H1 (cell line): ENCODE measurements around the gene PKM. TPM values are rescaled to one million over a fixed set of nuclear protein-coding genes. Genes with fewer than 3 reads are reported as not detected.

Source experiments
- CTCF ChIA-PET: fragments of 300-600 bp; sonication (Branson Sonifier 250); formaldehyde crosslinking; loops from one replicate; lab custom pipeline; 2021; ENCODE audit not compliant: partially characterized antibody; lab: Charles Lee
- POLR2A ChIA-PET: fragments of 300-600 bp; sonication (Branson Sonifier 250); formaldehyde crosslinking; loops from one replicate; lab custom pipeline; 2021; ENCODE audit warnings: inconsistent platforms; ENCODE audit not compliant: partially characterized antibody; lab: Charles Lee
- DNase-seq, 2 experiments: peaks; one replicate each; pipeline versions ENCODE4 v3.0.0 to v3.0.0-alpha.2; 2010 to 2022; ENCODE audit warnings: low spot score in 2 of 2, low read depth in 1 of 2, mixed read lengths in 1 of 2
- FAIRE-seq: peaks from 2 replicates; lab custom pipeline; 2011; peaks lifted over from hg19 to GRCh38; lab: Jason Lieb, UNC
- H2AFZ ChIP-seq: 2 replicates; pipeline ENCODE4 v1.8.1; 2012; ENCODE audit warnings: low read length, inconsistent platforms
- H2AK5ac ChIP-seq: 2 replicates; pipeline ENCODE4 v1.6.1; 2013; ENCODE audit warnings: low read depth, low read length
- H2BK120ac ChIP-seq: replicated peaks from 2 replicates; pipeline ENCODE3; 2013; ENCODE audit warnings: low read depth, low read length, inconsistent platforms
- H2BK12ac ChIP-seq: 2 replicates; pipeline ENCODE4 v1.6.1; 2013; ENCODE audit warnings: low read depth, low read length
- H2BK15ac ChIP-seq: 2 replicates; pipeline ENCODE4 v1.6.1; 2013; ENCODE audit warnings: low read length
- H2BK20ac ChIP-seq: 2 replicates; pipeline ENCODE4 v1.6.1; 2013; ENCODE audit warnings: low read length
- H2BK5ac ChIP-seq: 2 replicates; pipeline ENCODE4 v1.6.1; 2013; ENCODE audit warnings: low read depth, low read length
- H3K14ac ChIP-seq: 2 replicates; pipeline ENCODE4 v1.6.1; 2013; ENCODE audit warnings: inconsistent platforms; ENCODE audit not compliant: insufficient read length
- H3K18ac ChIP-seq: 2 replicates; pipeline ENCODE4 v1.6.1; 2013; ENCODE audit warnings: low read length; ENCODE audit errors: extremely low read depth
- H3K23ac ChIP-seq: 2 replicates; pipeline ENCODE4 v1.6.1; 2013; ENCODE audit warnings: inconsistent platforms; ENCODE audit not compliant: insufficient read length
- H3K23me2 ChIP-seq: 2 replicates; pipeline ENCODE4 v1.6.1; 2013; ENCODE audit warnings: low read depth, low read length
- H3K27ac ChIP-seq: 2 replicates; pipeline ENCODE4 v1.6.1; 2011; ENCODE audit warnings: low read depth, low read length, inconsistent platforms
- H3K27me3 ChIP-seq, 4 experiments: replicated peaks in 1 of 4; 1 replicate in 1 of 4; 2 replicates in 3 of 4; pipeline versions ENCODE4 v1.6.1 to v1.8.1; 2011 to 2013; ENCODE audit warnings: low read length in 3 of 4, mild to moderate bottlenecking in 3 of 4, inconsistent platforms in 2 of 4, mixed read lengths in 2 of 4, moderate library complexity in 1 of 4; ENCODE audit not compliant: control insufficient read depth in 3 of 4, insufficient read depth in 3 of 4; ENCODE audit errors: extremely low read depth in 1 of 4
- H3K36me3 ChIP-seq, 4 experiments: 2 replicates each; pipeline versions ENCODE4 v1.6.1 to v1.8.1; 2011 to 2013; ENCODE audit warnings: mild to moderate bottlenecking in 4 of 4, low read length in 3 of 4, moderate library complexity in 2 of 4, control low read depth in 1 of 4, inconsistent platforms in 1 of 4; ENCODE audit not compliant: insufficient read depth in 4 of 4, control insufficient read depth in 2 of 4
- H3K4ac ChIP-seq: replicated peaks from 2 replicates; pipeline ENCODE3; 2013; ENCODE audit warnings: low read length, low read depth, mixed read lengths, inconsistent platforms; ENCODE audit not compliant: insufficient read length
- H3K4me1 ChIP-seq, 4 experiments: replicated peaks in 1 of 4; 1 replicate in 1 of 4; 2 replicates in 3 of 4; pipeline versions ENCODE4 v1.6.1 to v1.8.1; 2011 to 2013; ENCODE audit warnings: low read length in 3 of 4, inconsistent platforms in 2 of 4, mixed read lengths in 1 of 4; ENCODE audit not compliant: insufficient read depth in 4 of 4, control insufficient read depth in 3 of 4
- H3K4me2 ChIP-seq, 2 experiments: 2 replicates each; pipeline versions ENCODE4 v1.6.1 to v1.8.1; 2011 to 2013; ENCODE audit warnings: low read depth in 2 of 2, low read length in 2 of 2, control low read depth in 1 of 2, inconsistent platforms in 1 of 2, mild to moderate bottlenecking in 1 of 2; ENCODE audit not compliant: insufficient read depth in 1 of 2
- H3K4me3 ChIP-seq, 4 experiments: fragments of 200-600, 300-600 bp in 1 of 4; sonication (generic), shearing (Covaris generic), sonication (Bioruptor Twin) in 1 of 4; 2 replicates each; pipeline versions ENCODE4 v1.5.1 to v1.8.1; 2011 to 2016; ENCODE audit warnings: low read length in 4 of 4, low read depth in 3 of 4, control low read depth in 2 of 4, inconsistent platforms in 2 of 4, mild to moderate bottlenecking in 2 of 4, mixed read lengths in 1 of 4, moderate library complexity in 1 of 4; ENCODE audit not compliant: insufficient read depth in 2 of 4; ENCODE audit errors: extremely low read depth in 1 of 4
- H3K56ac ChIP-seq: replicated peaks from 2 replicates; pipeline ENCODE3; 2013; ENCODE audit warnings: low read depth, mild to moderate bottlenecking, mixed read lengths, low read length, inconsistent platforms; ENCODE audit not compliant: insufficient read length
- H3K79me1 ChIP-seq: 2 replicates; pipeline ENCODE4 v1.6.1; 2013; ENCODE audit warnings: low read depth, low read length, control low read depth
- H3K79me2 ChIP-seq, 2 experiments: 2 replicates each; pipeline versions ENCODE4 v1.6.1 to v1.8.1; 2012 to 2013; ENCODE audit warnings: low read length in 2 of 2, mild to moderate bottlenecking in 2 of 2, inconsistent platforms in 1 of 2; ENCODE audit not compliant: insufficient read depth in 2 of 2, control insufficient read depth in 1 of 2
- H3K9ac ChIP-seq, 4 experiments: replicated peaks in 1 of 4; 1 replicate in 1 of 4; 2 replicates in 3 of 4; pipeline versions ENCODE4 v1.6.1 to v1.8.1; 2011 to 2013; ENCODE audit warnings: low read depth in 3 of 4, low read length in 3 of 4, control low read depth in 2 of 4, mild to moderate bottlenecking in 2 of 4, moderate library complexity in 2 of 4, inconsistent platforms in 1 of 4; ENCODE audit errors: extremely low read depth in 1 of 4
- H3K9me3 ChIP-seq, 2 experiments: 2 replicates each; pipeline versions ENCODE4 v1.6.1 to v1.8.1; 2012 to 2013; ENCODE audit warnings: mild to moderate bottlenecking in 2 of 2, moderate library complexity in 2 of 2, control low read depth in 1 of 2, inconsistent platforms in 1 of 2, low read depth in 1 of 2, low read length in 1 of 2, mixed read lengths in 1 of 2; ENCODE audit not compliant: insufficient read depth in 2 of 2
- H4K20me1 ChIP-seq, 2 experiments: replicated peaks in 1 of 2; 2 replicates each; pipeline versions ENCODE3 to v1.8.1; 2011 to 2013; ENCODE audit warnings: inconsistent platforms in 2 of 2, low read length in 2 of 2, mild to moderate bottlenecking in 1 of 2; ENCODE audit not compliant: insufficient read depth in 2 of 2, control insufficient read depth in 1 of 2
- H4K5ac ChIP-seq: 2 replicates; pipeline ENCODE4 v1.6.1; 2013; ENCODE audit warnings: low read length, low read depth, mixed read lengths, inconsistent platforms; ENCODE audit not compliant: insufficient read length
- H4K8ac ChIP-seq: 2 replicates; pipeline ENCODE4 v1.8.0; 2013; ENCODE audit warnings: mild to moderate bottlenecking, moderate library complexity, low read length, inconsistent platforms; ENCODE audit not compliant: insufficient read depth; ENCODE audit errors: extremely low read depth
- H4K91ac ChIP-seq: replicated peaks from 2 replicates; pipeline ENCODE3; 2013; ENCODE audit warnings: low read length, mixed read lengths, inconsistent platforms; ENCODE audit not compliant: insufficient read length
- ASH2L ChIP-seq: fragments of 200-600, 300-600 bp; sonication (generic); IDR thresholded peaks from one replicate; pipeline ENCODE4 v1.7.1; 2017; ENCODE audit warnings: low read length
- ATF3 ChIP-seq: IDR thresholded peaks from 2 replicates; pipeline ENCODE4 v1.6.1; 2011; ENCODE audit warnings: low read depth, mild to moderate bottlenecking, low read length; ENCODE audit not compliant: insufficient read depth
- CHD2 ChIP-seq: IDR thresholded peaks from 2 replicates; pipeline ENCODE4 v1.6.1; 2012; ENCODE audit warnings: low read length, improper control_type of control experiment
- CTBP2 ChIP-seq: IDR thresholded peaks from 2 replicates; pipeline ENCODE4 v1.7.0; 2011; ENCODE audit warnings: borderline replicate concordance, mild to moderate bottlenecking, moderate library complexity, mixed read lengths, low read length; ENCODE audit not compliant: insufficient read depth, insufficient read length
- EZH2 ChIP-seq: fragments of 200-600 bp; sonication (generic); IDR thresholded peaks from 2 replicates; pipeline ENCODE4 v1.7.1; 2012; ENCODE audit warnings: low read depth, mild to moderate bottlenecking, moderate library complexity, low read length, inconsistent platforms; ENCODE audit not compliant: severe bottlenecking
- HDAC2 ChIP-seq, 2 experiments: fragments of 300-600 bp in 1 of 2; sonication (generic) in 1 of 2; IDR thresholded peaks; 2 replicates each; pipeline ENCODE4 v1.6.1; 2011 to 2012; ENCODE audit warnings: low read depth in 2 of 2, low read length in 2 of 2, mild to moderate bottlenecking in 2 of 2, moderate library complexity in 2 of 2, borderline replicate concordance in 1 of 2, inconsistent platforms in 1 of 2
- MAFK ChIP-seq: IDR thresholded peaks from 2 replicates; pipeline ENCODE4 v1.6.1; 2012; ENCODE audit warnings: low read depth, mild to moderate bottlenecking, improper control_type of control experiment, low read length
- NANOG ChIP-seq: IDR thresholded peaks from 2 replicates; pipeline ENCODE4 v1.6.1; 2011; ENCODE audit warnings: low read length, low read depth, mild to moderate bottlenecking, inconsistent platforms; ENCODE audit not compliant: insufficient read depth, poor library complexity, severe bottlenecking
- RFX5 ChIP-seq: IDR thresholded peaks from 2 replicates; pipeline ENCODE4 v1.6.1; 2011; ENCODE audit warnings: low read depth, low read length, improper control_type of control experiment, borderline replicate concordance
- SIX5 ChIP-seq: IDR thresholded peaks from 2 replicates; pipeline ENCODE4 v1.6.1; 2011; ENCODE audit warnings: mild to moderate bottlenecking, low read depth, low read length
- ZNF274 ChIP-seq: IDR thresholded peaks from 2 replicates; pipeline ENCODE4 v1.7.0; 2012; ENCODE audit warnings: low read length, borderline replicate concordance; ENCODE audit errors: extremely low read depth
- WGBS, 2 experiments: shearing (Covaris generic) in 1 of 2; methylation state at CpG; one replicate each; pipeline versions ENCODE4 v1.1.6 to v1.1.7; 2013 to 2015; ENCODE audit warnings: low lambda C conversion rate in 2 of 2, mixed read lengths in 2 of 2, inconsistent platforms in 1 of 2, low coverage in 1 of 2, missing lambda C conversion rate in 1 of 2; ENCODE audit not compliant: insufficient replicate concordance in 2 of 2, insufficient coverage in 1 of 2, insufficient read length in 1 of 2; ENCODE audit errors: extremely low coverage in 1 of 2, missing lambda C conversion rate in 1 of 2; 5-methylcytosine and 5-hydroxymethylcytosine counted together
- polyA plus RNA-seq, 7 experiments: library from polyadenylated mRNA; depleted of rRNA in 3 of 7; stranded (reverse) in 5 of 7; unstranded in 2 of 7; fragments of >200 nt in 5 of 7; fragments of 200-250 nt in 2 of 7; gene quantifications; 1 replicate in 5 of 7; 2 replicates in 1 of 7; 4 replicates in 1 of 7; pipeline versions ENCODE4 v1.2.1 to v1.2.3, GENCODE V29; 2011 to 2013; ENCODE audit warnings: missing spikeins in 2 of 7, mixed read lengths in 2 of 7
- total RNA-seq: library from RNA; stranded (reverse); fragmentation: NEBNext Ultra II Directional; extraction: Animal tissue kit (Norgen Biotek cat#: 25700); gene quantifications from 2 replicates; pipeline ENCODE4 v1.2.1, GENCODE V29; 2021

PKM gene
- total and polyA plus RNA-seq, 2 of the 8 experiments (the other 6 are each of a cell fraction or from before 2014, with no cell fraction given) = 780 to 856 TPM

GRCh38 chr15:72202801-72203506 lies 28.0 kb downstream of the PKM start:
- Histone ChIP-seq H2BK12ac (no peak overlapping the region), H3K23me2 (peaks cover 2% of the 10 kb centered on the region; the same call in 1 of the 2 replicates), H4K8ac (no peak overlapping the region), H3K27me3 (peaks cover 0 to 2% (median under 1%) of the 10 kb centered on the region in 4 experiments; a peak in 3 of 7 replicates), H2BK20ac (no peak overlapping the region), H3K79me2 (no peaks in the 10 kb centered on the region; a peak in 1 of 4 replicates), H3K4me1 (peaks cover 0 to 3% (median under 1%) of the 10 kb centered on the region in 4 experiments; a peak in 2 of 7 replicates), H3K23ac (no peak overlapping the region), H3K4me3 (no peak overlapping the region), H2BK5ac (no peak overlapping the region), H4K20me1 (peaks cover 28 to 37% of the 10 kb centered on the region in 2 experiments), H4K91ac (no peak overlapping the region), H2BK120ac (no peak overlapping the region), H3K9ac (no peak overlapping the region), H3K4me2 (no peak overlapping the region), H2AFZ (no peak overlapping the region), H3K18ac (no peak overlapping the region), H3K14ac (no peak overlapping the region), H4K5ac (no peak overlapping the region), H3K79me1 (peaks cover 5% of the 10 kb centered on the region; the same call in 1 of the 2 replicates), H3K56ac (no peak overlapping the region), H3K27ac (no peak overlapping the region), H2AK5ac (no peak overlapping the region), H3K36me3 (peaks cover 63 to 91% (median 86%) of the 10 kb centered on the region in 4 experiments), H3K9me3 (no peaks in the 10 kb centered on the region), H3K4ac (no peak overlapping the region), H2BK15ac (no peak overlapping the region)
- ChIA-PET CTCF (interaction anchor here (0.6 to 1.1 kb wide), 4 partner anchors 16 to 242 kb away, joined by 3 to 5 read pairs (median 3); no protein-coding TSS in a partner anchor), POLR2A (interaction anchor here (1.0 to 1.4 kb wide), 3 partner anchors 17 to 29 kb away, joined by 3 to 5 read pairs (median 5); partner anchors contain the start of gene PKM)
- no peak for FAIRE-seq
- WGBS, 2 experiments = 94% methylated on average over 8 of the region's 8 CpGs; no CpG with 5 or more reads in 1 of the 2 experiments
- no peak for DNase-seq
- TF ChIP-seq MAFK = no peak
- no peak for TF ChIP-seq ZNF274
- TF ChIP-seq CHD2 = no peak
- no peak for TF ChIP-seq NANOG
- no peak for TF ChIP-seq CTBP2
- no peak for TF ChIP-seq RFX5
- TF ChIP-seq EZH2 = no peak
- no peak for TF ChIP-seq SIX5
- no peak for TF ChIP-seq ATF3
- TF ChIP-seq HDAC2 (IDR thresholded peaks at IDR 0.05; ENCODE audit: borderline replicate concordance in 1 of 2, low read depth in 2 of 2, low read length in 2 of 2) = no peak
- no peak for TF ChIP-seq ASH2L
